ENCODE data around the gene TSPAN31. TPM values are rescaled to one million over a fixed set of nuclear protein-coding genes. Genes with fewer than 3 reads are reported as not detected.
"Not testable (repeated sequence)": the region's sequence is repeated elsewhere in the genome, so short reads cannot be mapped to it uniquely, and the experiment has no call there.

Gene TSPAN31
- total and polyA plus RNA-seq, 2 of the 8 experiments (the other 6 are each of a cell fraction or from before 2014, with no cell fraction given): 15.8 to 31.4 TPM

- H3K36me3 ChIP-seq (ENCODE audit: control insufficient read depth in 2 of 4, insufficient read depth in 4 of 4, low read length in 3 of 4): peaks cover 0 to 22% (median 5%) of the 10 kb centered on the region in 4 experiments; a peak in 4 of 8 replicates
- FAIRE-seq; H3K9ac ChIP-seq (replicated peaks in 1 of 4; ENCODE audit: extremely low read depth in 1 of 4, low read depth in 3 of 4, low read length in 3 of 4); H4K20me1 ChIP-seq (replicated peaks in 1 of 2; ENCODE audit: control insufficient read depth in 1 of 2, insufficient read depth in 2 of 2, low read length in 2 of 2); H3K23ac ChIP-seq (ENCODE audit: insufficient read length); H2AFZ ChIP-seq (ENCODE audit: low read length); H2BK5ac ChIP-seq (ENCODE audit: low read depth, low read length); H3K9me3 ChIP-seq (ENCODE audit: insufficient read depth in 2 of 2, low read depth in 1 of 2, low read length in 1 of 2); H4K8ac ChIP-seq (ENCODE audit: extremely low read depth, insufficient read depth, low read length); H4K91ac ChIP-seq (replicated peaks; ENCODE audit: insufficient read length, low read length); H3K56ac ChIP-seq (replicated peaks; ENCODE audit: insufficient read length, low read depth, low read length); H2BK120ac ChIP-seq (replicated peaks; ENCODE audit: low read depth, low read length); H2AK5ac ChIP-seq (ENCODE audit: low read depth, low read length); H2BK12ac ChIP-seq (ENCODE audit: low read depth, low read length); H3K4me1 ChIP-seq (replicated peaks in 1 of 4; ENCODE audit: control insufficient read depth in 3 of 4, insufficient read depth in 4 of 4, low read length in 3 of 4); H3K4ac ChIP-seq (replicated peaks; ENCODE audit: insufficient read length, low read depth, low read length); H3K4me2 ChIP-seq (ENCODE audit: insufficient read depth in 1 of 2, low read depth in 2 of 2, low read length in 2 of 2); H3K79me1 ChIP-seq (ENCODE audit: low read depth, low read length); H3K14ac ChIP-seq (ENCODE audit: insufficient read length); H3K27me3 ChIP-seq (replicated peaks in 1 of 4; ENCODE audit: control insufficient read depth in 3 of 4, extremely low read depth in 1 of 4, insufficient read depth in 3 of 4, low read length in 3 of 4); H4K5ac ChIP-seq (ENCODE audit: insufficient read length, low read depth, low read length); H2BK15ac ChIP-seq (ENCODE audit: low read length); H3K18ac ChIP-seq (ENCODE audit: extremely low read depth, low read length); H2BK20ac ChIP-seq (ENCODE audit: low read length); H3K23me2 ChIP-seq (ENCODE audit: low read depth, low read length); H3K4me3 ChIP-seq (ENCODE audit: extremely low read depth in 1 of 4, insufficient read depth in 2 of 4, low read depth in 3 of 4, low read length in 4 of 4); H3K27ac ChIP-seq (ENCODE audit: low read depth, low read length); H3K79me2 ChIP-seq (ENCODE audit: control insufficient read depth in 1 of 2, insufficient read depth in 2 of 2, low read length in 2 of 2): not testable (repeated sequence)
- peak in 1 of 2 experiments; percentile 7 for DNase-seq (ENCODE audit: low read depth in 1 of 2, low spot score in 2 of 2)
- CTCF ChIA-PET (ENCODE audit: partially characterized antibody): interaction anchor here (0.6 to 1.7 kb wide), 4 partner anchors 11 to 131 kb away, joined by 3 to 8 read pairs (median 3); no protein-coding TSS in a partner anchor
- POLR2A ChIA-PET (ENCODE audit: partially characterized antibody): interaction anchor here (1.1 kb wide), 1 partner anchor 22 kb away, joined by 3 read pairs; no protein-coding TSS in a partner anchor
- WGBS, 2 experiments (ENCODE audit: extremely low coverage in 1 of 2, insufficient coverage in 1 of 2, insufficient read length in 1 of 2, insufficient replicate concordance in 2 of 2, low coverage in 1 of 2, low lambda C conversion rate in 2 of 2, missing lambda C conversion rate in 1 of 2): 96% methylated on average over 6 of the region's 6 CpGs; no CpG with 5 or more reads in 1 of the 2 experiments
Measured at GRCh38 chr12:57715036-57715748, 29.6 kb upstream of the TSPAN31 start.

Data from H1 (cell line).